ENCODE results near the gene OBP2B.

The OBP2B gene

DNA sequence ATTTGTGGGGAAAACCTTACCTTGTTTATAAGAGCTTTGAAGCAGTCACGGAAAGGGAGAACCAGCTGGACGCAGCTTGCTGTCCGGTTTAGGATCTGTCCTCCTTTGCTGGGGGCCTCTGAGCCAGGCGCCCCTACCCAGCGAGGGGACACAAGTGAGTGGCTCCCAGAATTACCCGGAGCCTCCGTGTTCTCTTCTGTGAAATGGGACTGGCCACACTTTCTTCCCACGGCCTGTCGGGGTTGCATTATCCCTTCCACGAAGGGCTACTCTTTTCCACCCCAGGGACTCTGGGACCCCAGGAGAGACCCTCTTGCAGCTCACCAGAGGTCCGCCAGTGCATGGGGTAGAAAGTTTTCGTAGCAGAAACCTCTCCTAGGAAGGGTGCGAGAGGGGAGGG lies 44.9 kb downstream of the OBP2B start:
- DNase-seq = no peak

DNA sequence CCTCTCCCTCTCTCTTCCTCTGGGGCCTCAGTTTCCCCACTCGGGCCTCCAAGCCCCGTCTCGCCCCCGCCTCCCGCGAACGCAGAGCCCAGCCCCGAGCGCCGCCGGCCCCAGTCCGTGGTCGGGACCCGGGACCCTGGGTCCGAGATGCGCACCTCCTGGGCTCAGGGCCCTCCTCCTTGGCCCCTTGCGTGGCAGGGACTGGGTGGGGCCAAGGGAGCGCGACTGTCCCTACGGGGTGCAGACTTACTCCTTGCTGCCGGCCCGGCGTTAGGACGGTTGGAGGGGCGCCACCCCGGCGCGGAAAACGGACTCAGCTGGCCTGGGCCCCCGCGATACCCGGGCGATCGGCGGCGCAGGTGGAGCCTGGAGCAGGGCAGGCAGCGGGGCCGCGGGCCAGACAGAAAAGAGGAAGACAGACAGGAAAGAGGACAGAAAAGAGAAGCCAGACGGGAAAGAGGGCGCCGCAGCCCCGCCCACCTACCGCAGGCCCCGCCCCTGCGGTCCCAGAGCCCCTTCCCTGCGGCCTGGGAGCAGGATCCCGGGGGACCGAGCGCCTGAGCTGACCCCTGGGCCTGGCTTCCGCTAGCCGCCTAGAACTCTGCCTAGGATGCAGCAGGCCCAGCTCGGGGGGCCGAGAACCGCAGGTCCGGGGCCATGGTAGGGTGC lies 45.4 kb downstream of the OBP2B start, which contains the start of gene GBGT1:
TSS of gene GBGT1 (minus strand) at position 411 of the 669 bp plus-strand sequence. CDS start 1,502 bp downstream, outside the sequence.
- peak; percentile 65 for DNase-seq

- DNase-seq = no peak
Observed at GRCh38 chr9:133162861-133163503, 46.1 kb downstream of the OBP2B start.

- DNase-seq = no peak
Observed at GRCh38 chr9:133161547-133161950, 47.5 kb downstream of the OBP2B start.

- DNase-seq = peak; percentile 77
Observed at GRCh38 chr9:133160742-133161546, 48.1 kb downstream of the OBP2B start.

GRCh38 chr9:133158695-133159094 lies 50.4 kb downstream of the OBP2B start:
- DNase-seq = no peak

Data from RPMI8226 (cell line).